T-helper 1 cell treated with Interleukin-12 subunit alpha and Interleukin-12 subunit beta and Interleukin-4 antibody, amounts not matched to agents 30 μg/mL and 1 μg/mL, for 36 hours (primary cell): Measurements from ENCODE around the gene DAZ4.
"Not testable (repeated sequence)": the region's sequence is repeated elsewhere in the genome, so short reads cannot be mapped to it uniquely, and the experiment has no call there.

Experiments used
- H3K27ac Mint-ChIP-seq: one replicate; pipeline ENCODE4 v1.8.0; 2021; ENCODE audit warnings: mild to moderate bottlenecking, mixed read lengths
- H3K27me3 Mint-ChIP-seq: one replicate; pipeline ENCODE4 v1.8.0; 2021; ENCODE audit warnings: low read depth, mixed read lengths
- H3K36me3 Mint-ChIP-seq: one replicate; pipeline ENCODE4 v1.8.0; 2021; ENCODE audit warnings: low read depth, mixed read lengths
- H3K4me1 Mint-ChIP-seq: one replicate; pipeline ENCODE4 v1.8.0; 2021; ENCODE audit warnings: low read depth, mixed read lengths
- H3K4me3 Mint-ChIP-seq: one replicate; pipeline ENCODE4 v1.8.0; 2021; ENCODE audit warnings: mild to moderate bottlenecking, moderate library complexity, mixed read lengths
- H3K9me3 Mint-ChIP-seq: one replicate; pipeline ENCODE4 v1.8.0; 2021; ENCODE audit warnings: mixed read lengths

DAZ4 gene

GRCh38 chrY:24833619-24834018 is at the start of gene DAZ4:
Gene DAZ4 (plus strand): TSS chrY:24833919. CDS start chrY:24834127, 208 bp downstream.
- H3K36me3 Mint-ChIP-seq, H3K27me3 Mint-ChIP-seq, H3K4me1 Mint-ChIP-seq, H3K4me3 Mint-ChIP-seq, H3K9me3 Mint-ChIP-seq, H3K27ac Mint-ChIP-seq: not testable (repeated sequence)

GRCh38 chrY:24813293-24813692 is 20.4 kb upstream of the DAZ4 start, which contains the start of gene DAZ3:
Gene DAZ3 (minus strand): TSS chrY:24813393. CDS start chrY:24813185, 208 bp downstream.
- H3K27me3 Mint-ChIP-seq, H3K27ac Mint-ChIP-seq, H3K4me1 Mint-ChIP-seq, H3K4me3 Mint-ChIP-seq, H3K36me3 Mint-ChIP-seq, H3K9me3 Mint-ChIP-seq: not testable (repeated sequence)

GRCh38 chrY:24821836-24822235 is 11.9 kb upstream of the DAZ4 start:
- H3K9me3 Mint-ChIP-seq, H3K36me3 Mint-ChIP-seq, H3K4me3 Mint-ChIP-seq, H3K27ac Mint-ChIP-seq, H3K4me1 Mint-ChIP-seq, H3K27me3 Mint-ChIP-seq: not testable (repeated sequence)

- not testable (repeated sequence) for H3K27me3 Mint-ChIP-seq, H3K4me3 Mint-ChIP-seq, H3K4me1 Mint-ChIP-seq, H3K27ac Mint-ChIP-seq, H3K36me3 Mint-ChIP-seq, H3K9me3 Mint-ChIP-seq
Measured at GRCh38 chrY:24824184-24824879, 9.4 kb upstream of the DAZ4 start.

GRCh38 chrY:24825069-24825468 is 8.7 kb upstream of the DAZ4 start:
- H3K27ac Mint-ChIP-seq, H3K36me3 Mint-ChIP-seq, H3K9me3 Mint-ChIP-seq, H3K27me3 Mint-ChIP-seq, H3K4me1 Mint-ChIP-seq, H3K4me3 Mint-ChIP-seq: not testable (repeated sequence)
